Measurements from ENCODE around the gene OR10A6.

DNA sequence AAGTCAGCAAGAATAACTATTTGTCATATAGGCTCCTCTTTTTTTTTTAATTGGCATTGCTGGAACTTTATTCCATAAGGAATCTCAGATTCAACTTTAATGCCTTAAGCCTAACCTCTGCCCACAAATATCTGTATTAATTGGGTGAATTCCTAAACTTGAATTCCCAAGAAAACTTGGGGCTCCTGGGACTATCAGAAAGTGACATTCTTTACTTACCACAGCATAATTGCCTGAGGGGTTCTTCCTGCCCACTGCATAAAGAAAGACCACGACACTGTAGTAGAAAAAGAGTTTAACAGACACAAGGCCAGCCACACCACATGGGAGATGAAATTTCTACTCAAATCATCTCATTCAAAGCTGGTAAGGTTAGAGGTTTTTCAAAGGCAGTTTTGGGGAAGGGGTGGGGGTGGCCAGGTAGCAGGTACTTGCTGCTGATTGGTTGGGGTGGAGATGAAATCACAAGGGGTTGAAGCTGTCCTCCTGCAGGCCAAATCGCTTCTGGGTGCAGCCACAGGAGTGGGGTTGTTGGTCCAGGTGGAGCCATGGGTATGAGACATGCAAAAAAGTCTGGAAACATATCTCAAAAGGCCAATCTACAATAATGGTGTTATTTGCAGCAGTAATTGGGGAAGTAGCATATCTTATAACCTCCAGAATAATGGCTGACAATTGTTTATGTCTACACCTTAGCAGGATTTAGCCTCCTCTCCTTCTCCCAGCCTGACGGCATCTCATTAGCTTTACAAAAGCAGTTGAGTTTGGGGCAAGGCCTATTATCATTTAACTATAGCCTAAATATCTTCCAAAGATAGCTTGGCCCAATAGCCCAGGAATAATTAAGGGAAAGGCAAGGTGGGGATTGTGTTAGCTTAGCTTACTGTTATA, 38.9 kb upstream of the OR10A6 start:
- TF ChIP-seq GATA2 (IDR thresholded peaks at IDR 0.05; ENCODE audit: low read depth, low read length) (no peak), GATA3 (IDR thresholded peaks at IDR 0.05; ENCODE audit: low read depth, low read length) (no peak)
